A673 (cell line): ENCODE data around the gene TTC12. TPM values are rescaled to one million over a fixed set of nuclear protein-coding genes. Genes with fewer than 3 reads are reported as not detected.

Experiments
- BruUV-seq: library from RNA; stranded (reverse); fragments of 400-500 nt; replicated peaks from 2 replicates; lab custom pipeline; 2021; lab: Mats Ljungman, UMichigan
- CTCF ChIA-PET: fragments of 300-600 bp; sonication (Branson Sonifier 250); formaldehyde crosslinking; loops from one replicate; lab custom pipeline; 2022; ENCODE audit warnings: antibody characterized with exemption; lab: Charles Lee
- POLR2A ChIA-PET: fragments of 300-600 bp; sonication (Branson Sonifier 250); formaldehyde crosslinking; loops from one replicate; lab custom pipeline; 2022; ENCODE audit warnings: antibody characterized with exemption; ENCODE audit not compliant: low non-redundant PET; lab: Charles Lee
- DNase-seq: peaks from one replicate; pipeline ENCODE4 v3.0.0-alpha.2; 2015; ENCODE audit warnings: low spot score
- H3K27ac ChIP-seq: fragments of 200-600 bp; sonication (generic); 2 replicates; pipeline ENCODE4 v1.5.1; 2016; ENCODE audit warnings: mixed run types, low read depth, mild to moderate bottlenecking, mixed read lengths, antibody characterized with exemption, low read length; ENCODE audit not compliant: poor library complexity, severe bottlenecking
- H3K27me3 ChIP-seq: fragments of 200-600 bp; sonication (generic); replicated peaks from 2 replicates; pipeline ENCODE4 v1.6.1; 2017; ENCODE audit warnings: mixed run types, low read depth, mild to moderate bottlenecking, mixed read lengths, antibody characterized with exemption, low read length; ENCODE audit not compliant: insufficient read depth, poor library complexity
- H3K36me3 ChIP-seq: fragments of 200-600 bp; sonication (generic); 2 replicates; pipeline ENCODE4 v1.6.1; 2016; ENCODE audit warnings: mixed run types, mild to moderate bottlenecking, mixed read lengths, antibody characterized with exemption, low read length; ENCODE audit not compliant: insufficient read depth, poor library complexity, severe bottlenecking
- H3K4me1 ChIP-seq: fragments of 200-600 bp; sonication (generic); 2 replicates; pipeline ENCODE4 v1.6.1; 2017; ENCODE audit warnings: mixed run types, mild to moderate bottlenecking, mixed read lengths, antibody characterized with exemption, low read length; ENCODE audit not compliant: insufficient read depth, poor library complexity, severe bottlenecking
- H3K4me3 ChIP-seq: fragments of 200-600 bp; sonication (generic); 2 replicates; pipeline ENCODE4 v1.5.1; 2016; ENCODE audit warnings: low read depth, mixed run types, mild to moderate bottlenecking, mixed read lengths, low read length; ENCODE audit not compliant: poor library complexity, severe bottlenecking
- H3K9me3 ChIP-seq: fragments of 200-600 bp; sonication (generic); 2 replicates; pipeline ENCODE4 v1.6.1; 2016; ENCODE audit warnings: mixed run types, low read depth, mild to moderate bottlenecking, mixed read lengths, antibody characterized with exemption, low read length; ENCODE audit not compliant: poor library complexity, severe bottlenecking
- CTCF ChIP-seq: fragments of 300-800, 200-600 bp; sonication (generic); conservative IDR thresholded peaks from 2 replicates; pipeline ENCODE4 v1.5.1; 2017; ENCODE audit warnings: low read depth, mild to moderate bottlenecking, antibody characterized with exemption, low read length, moderate library complexity, mixed read lengths
- EZH2 ChIP-seq: fragments of 200-600 bp; sonication (generic); IDR thresholded peaks from 2 replicates; pipeline ENCODE4 v1.6.1; 2017; ENCODE audit warnings: borderline replicate concordance, low read depth, mild to moderate bottlenecking, mixed read lengths, antibody characterized with exemption, low read length; ENCODE audit not compliant: poor library complexity, severe bottlenecking
- intact Hi-C: fragments of 100-400 bp; cut with micrococcal nuclease; formaldehyde crosslinking; loops from one replicate; pipeline ENCODE4 v1.10.0; 2022; ENCODE audit not compliant: unreplicated experiment
- total RNA-seq: library from RNA; stranded (reverse); gene quantifications from 2 replicates; pipeline ENCODE4 v1.2.3, GENCODE V29; 2021

TTC12 gene
- total RNA-seq, 1 experiment from 2014 or later = not detected

GRCh38 chr11:113375402-113375801 is 61.0 kb downstream of the TTC12 start:
- H3K4me3 ChIP-seq = no peak overlapping the region
- ChIA-PET POLR2A (no interaction called here), CTCF (no interaction called here)
- BruUV-seq = no TSS peak
- H3K9me3 ChIP-seq = no peaks in the 10 kb centered on the region
- TF ChIP-seq EZH2 = no peak
- no peak for TF ChIP-seq CTCF
- no peaks in the 10 kb centered on the region for H3K36me3 ChIP-seq
- H3K27me3 ChIP-seq = no peaks in the 10 kb centered on the region
- H3K27ac ChIP-seq = no peak overlapping the region
- no peak for DNase-seq
- intact Hi-C loops = loop anchor here (5.0 kb wide), 1 partner anchor 157 kb away; no protein-coding TSS in a partner anchor
- H3K4me1 ChIP-seq = no peaks in the 10 kb centered on the region

- intact Hi-C loops = loop anchor here (5.0 kb wide), 1 partner anchor 156 kb away; no protein-coding TSS in a partner anchor
Observed at GRCh38 chr11:113376156-113376555, 61.8 kb downstream of the TTC12 start.

GRCh38 chr11:113377681-113378412 is 63.5 kb downstream of the TTC12 start:
- Histone ChIP-seq H3K27ac (no peak overlapping the region), H3K4me3 (no peak overlapping the region), H3K36me3 (no peaks in the 10 kb centered on the region), H3K4me1 (no peaks in the 10 kb centered on the region), H3K27me3 (no peaks in the 10 kb centered on the region), H3K9me3 (no peaks in the 10 kb centered on the region)
- DNase-seq = peak; percentile 33
- BruUV-seq = no TSS peak
- CTCF ChIA-PET = no interaction called here
- TF ChIP-seq EZH2 = no peak
- intact Hi-C loops = loop anchor here (5.0 kb wide), 1 partner anchor 154 kb away; no protein-coding TSS in a partner anchor
- POLR2A ChIA-PET = no interaction called here

More at GRCh38 chr11:113376156-113376555, 61.8 kb downstream of the TTC12 start:
- no TSS peak for BruUV-seq
- Histone ChIP-seq H3K4me3 (no peak overlapping the region), H3K36me3 (no peaks in the 10 kb centered on the region), H3K9me3 (no peaks in the 10 kb centered on the region), H3K27me3 (no peaks in the 10 kb centered on the region), H3K27ac (no peak overlapping the region), H3K4me1 (no peaks in the 10 kb centered on the region)
- CTCF ChIA-PET = interaction anchor here (0.6 to 1.0 kb wide), 2 partner anchors 21 to 788 kb away, joined by 3 read pairs; no protein-coding TSS in a partner anchor
- DNase-seq = no peak
- POLR2A ChIA-PET = no interaction called here
- TF ChIP-seq CTCF (no peak), EZH2 (no peak)

- no peaks in the 10 kb centered on the region for H3K4me1 ChIP-seq
- H3K27me3 ChIP-seq = no peaks in the 10 kb centered on the region
- intact Hi-C loops = loop anchor here (5.0 kb wide), 1 partner anchor 154 kb away; no protein-coding TSS in a partner anchor
- H3K9me3 ChIP-seq = no peaks in the 10 kb centered on the region
- no peaks in the 10 kb centered on the region for H3K36me3 ChIP-seq
- POLR2A ChIA-PET = no interaction called here
- CTCF ChIA-PET = no interaction called here
- BruUV-seq = no TSS peak
- no peak for DNase-seq
- no peak overlapping the region for H3K4me3 ChIP-seq
- no peak for TF ChIP-seq EZH2
- TF ChIP-seq CTCF = no peak
- no peak overlapping the region for H3K27ac ChIP-seq
Observed at GRCh38 chr11:113378692-113379091, 64.3 kb downstream of the TTC12 start.
